ENCODE results near the gene ZRANB2. TPM values are rescaled to one million over a fixed set of nuclear protein-coding genes. Genes with fewer than 3 reads are reported as not detected.

The ZRANB2 gene
- total and polyA plus RNA-seq, 10 of the 15 experiments (the other 5 are each of a cell fraction or from before 2014, with no cell fraction given) = 68.4 to 189 (median 138) TPM

DNA sequence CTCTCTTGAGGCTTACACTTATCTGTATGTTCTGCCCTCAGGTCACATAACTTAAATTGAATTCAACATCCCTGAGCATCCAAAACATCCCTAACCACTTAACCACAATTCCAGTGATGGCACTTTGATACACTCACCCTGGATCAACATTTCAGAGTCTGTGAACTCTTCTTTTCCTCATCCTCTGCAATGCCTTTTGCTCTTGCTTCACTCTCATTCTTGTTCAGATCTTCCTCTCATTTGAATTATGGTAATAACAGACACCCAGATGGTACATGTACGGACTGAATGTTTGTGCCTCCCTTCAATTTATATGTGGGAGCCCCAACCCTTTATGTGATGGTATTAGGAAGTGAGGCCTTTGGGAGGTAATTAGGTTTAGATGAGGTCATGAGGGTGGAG lies 66.7 kb downstream of the ZRANB2 start:
- RAD21 ChIA-PET (ENCODE audit: unreplicated experiment) = no interaction called here
- no peak for DNase-seq (ENCODE audit: low read depth, low spot score)

More for the DNA sequence above, 66.7 kb downstream of the ZRANB2 start:
- in situ Hi-C loops (cut with MboI) = no loop called here
- Histone ChIP-seq H3K4me2 (ENCODE audit: control insufficient read depth, insufficient read depth) (no peak overlapping the region), H3K4me3 (no peak overlapping the region), H3K9me3 (replicated peaks; ENCODE audit: control insufficient read depth, insufficient read depth, low read length) (no peaks in the 10 kb centered on the region), H4K20me1 (ENCODE audit: control insufficient read depth, insufficient read depth) (no peaks in the 10 kb centered on the region), H3K79me2 (ENCODE audit: control insufficient read depth, insufficient read depth, low read length) (no peaks in the 10 kb centered on the region), H3K36me3 (ENCODE audit: control insufficient read depth in 2 of 2, insufficient read depth in 2 of 2, low read length in 1 of 2) (no peaks in the 10 kb centered on the region), H3K27ac (ENCODE audit: control insufficient read depth, insufficient read depth) (no peak overlapping the region), H2AFZ (ENCODE audit: control insufficient read depth, low read depth, low read length) (no peak overlapping the region), H3K9ac (ENCODE audit: control insufficient read depth, insufficient read depth, low read length) (no peak overlapping the region), H3K4me1 (ENCODE audit: control insufficient read depth, insufficient read depth, low read length) (no peaks in the 10 kb centered on the region), H3K27me3 (replicated peaks in 1 of 2; ENCODE audit: control insufficient read depth in 2 of 2, insufficient read depth in 2 of 2, low read length in 1 of 2) (no peaks in the 10 kb centered on the region)
- WGBS (ENCODE audit: insufficient coverage, insufficient replicate concordance, low lambda C conversion rate, missing lambda C conversion rate) = 23% methylated on average over 1 of the region's 1 CpG
- intact Hi-C loops (cut with micrococcal nuclease; ENCODE audit: unreplicated experiment) = no loop called here
- BruUV-seq (replicated peaks) = no TSS peak
- SMC1A ChIA-PET (ENCODE audit: uncharacterized antibody, unreplicated experiment) = no interaction called here
- CTCF ChIA-PET = no interaction called here
- POLR2A ChIA-PET = no interaction called here
- no peak for FAIRE-seq
- ATAC-seq = no peak
- TF ChIP-seq POLR2A (IDR thresholded peaks at IDR 0.05; ENCODE audit: low read depth, low read length) (no peak), NFYA (IDR thresholded peaks at IDR 0.05; ENCODE audit: borderline replicate concordance, low read depth, low read length) (no peak), ZNF24 (IDR thresholded peaks at IDR 0.05) (no peak), GABPA (IDR thresholded peaks at IDR 0.05; ENCODE audit: low read depth) (no peak), BMI1 (IDR thresholded peaks at IDR 0.05; ENCODE audit: borderline replicate concordance) (no peak), BHLHE40 (IDR thresholded peaks at IDR 0.05; ENCODE audit: borderline replicate concordance in 1 of 2, low read depth in 2 of 2, low read length in 1 of 2) (no peak), CBX3 (IDR thresholded peaks at IDR 0.05; ENCODE audit: borderline replicate concordance, low read depth) (no peak), ZNF384 (IDR thresholded peaks at IDR 0.05; ENCODE audit: borderline replicate concordance, low read depth, low read length) (no peak)
- TF ChIP-seq, protein P1, sequence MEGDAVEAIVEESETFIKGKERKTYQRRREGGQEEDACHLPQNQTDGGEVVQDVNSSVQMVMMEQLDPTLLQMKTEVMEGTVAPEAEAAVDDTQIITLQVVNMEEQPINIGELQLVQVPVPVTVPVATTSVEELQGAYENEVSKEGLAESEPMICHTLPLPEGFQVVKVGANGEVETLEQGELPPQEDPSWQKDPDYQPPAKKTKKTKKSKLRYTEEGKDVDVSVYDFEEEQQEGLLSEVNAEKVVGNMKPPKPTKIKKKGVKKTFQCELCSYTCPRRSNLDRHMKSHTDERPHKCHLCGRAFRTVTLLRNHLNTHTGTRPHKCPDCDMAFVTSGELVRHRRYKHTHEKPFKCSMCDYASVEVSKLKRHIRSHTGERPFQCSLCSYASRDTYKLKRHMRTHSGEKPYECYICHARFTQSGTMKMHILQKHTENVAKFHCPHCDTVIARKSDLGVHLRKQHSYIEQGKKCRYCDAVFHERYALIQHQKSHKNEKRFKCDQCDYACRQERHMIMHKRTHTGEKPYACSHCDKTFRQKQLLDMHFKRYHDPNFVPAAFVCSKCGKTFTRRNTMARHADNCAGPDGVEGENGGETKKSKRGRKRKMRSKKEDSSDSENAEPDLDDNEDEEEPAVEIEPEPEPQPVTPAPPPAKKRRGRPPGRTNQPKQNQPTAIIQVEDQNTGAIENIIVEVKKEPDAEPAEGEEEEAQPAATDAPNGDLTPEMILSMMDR (IDR thresholded peaks at IDR 0.05 in 2 of 3, conservative IDR thresholded peaks at IDR 0.05 in 1 of 3; ENCODE audit: control insufficient read depth in 2 of 3, extremely low read depth in 1 of 3, insufficient read depth in 1 of 3, low read depth in 3 of 3, low read length in 3 of 3) = no peak
- TF ChIP-seq, protein P2, sequence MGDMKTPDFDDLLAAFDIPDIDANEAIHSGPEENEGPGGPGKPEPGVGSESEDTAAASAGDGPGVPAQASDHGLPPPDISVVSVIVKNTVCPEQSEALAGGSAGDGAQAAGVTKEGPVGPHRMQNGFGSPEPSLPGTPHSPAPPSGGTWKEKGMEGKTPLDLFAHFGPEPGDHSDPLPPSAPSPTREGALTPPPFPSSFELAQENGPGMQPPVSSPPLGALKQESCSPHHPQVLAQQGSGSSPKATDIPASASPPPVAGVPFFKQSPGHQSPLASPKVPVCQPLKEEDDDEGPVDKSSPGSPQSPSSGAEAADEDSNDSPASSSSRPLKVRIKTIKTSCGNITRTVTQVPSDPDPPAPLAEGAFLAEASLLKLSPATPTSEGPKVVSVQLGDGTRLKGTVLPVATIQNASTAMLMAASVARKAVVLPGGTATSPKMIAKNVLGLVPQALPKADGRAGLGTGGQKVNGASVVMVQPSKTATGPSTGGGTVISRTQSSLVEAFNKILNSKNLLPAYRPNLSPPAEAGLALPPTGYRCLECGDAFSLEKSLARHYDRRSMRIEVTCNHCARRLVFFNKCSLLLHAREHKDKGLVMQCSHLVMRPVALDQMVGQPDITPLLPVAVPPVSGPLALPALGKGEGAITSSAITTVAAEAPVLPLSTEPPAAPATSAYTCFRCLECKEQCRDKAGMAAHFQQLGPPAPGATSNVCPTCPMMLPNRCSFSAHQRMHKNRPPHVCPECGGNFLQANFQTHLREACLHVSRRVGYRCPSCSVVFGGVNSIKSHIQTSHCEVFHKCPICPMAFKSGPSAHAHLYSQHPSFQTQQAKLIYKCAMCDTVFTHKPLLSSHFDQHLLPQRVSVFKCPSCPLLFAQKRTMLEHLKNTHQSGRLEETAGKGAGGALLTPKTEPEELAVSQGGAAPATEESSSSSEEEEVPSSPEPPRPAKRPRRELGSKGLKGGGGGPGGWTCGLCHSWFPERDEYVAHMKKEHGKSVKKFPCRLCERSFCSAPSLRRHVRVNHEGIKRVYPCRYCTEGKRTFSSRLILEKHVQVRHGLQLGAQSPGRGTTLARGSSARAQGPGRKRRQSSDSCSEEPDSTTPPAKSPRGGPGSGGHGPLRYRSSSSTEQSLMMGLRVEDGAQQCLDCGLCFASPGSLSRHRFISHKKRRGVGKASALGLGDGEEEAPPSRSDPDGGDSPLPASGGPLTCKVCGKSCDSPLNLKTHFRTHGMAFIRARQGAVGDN (IDR thresholded peaks at IDR 0.05) = no peak

MicroRNA genes within 50 kb of the gene (microRNA counts, 767-probe panel; counts per million panel counts)
- 3,070 counts per million, percentile 89 among the panel's probes with 10 or more counts for microRNA hsa-miR-186-5p

Small RNA genes lying within 50 kb of the gene (microRNA-seq; reads per million reads assigned to microRNA genes)
- 396 reads per million, percentile 83 among the genes with 10 or more reads in this experiment for gene MIR186

Small RNA genes lying within 50 kb of the gene (small RNA-seq; reads per million reads assigned to genes)
- gene MIR186 = 3,353 reads per million, percentile 100 among the genes with 10 or more reads in this experiment

Other genes starting within 250 kb of the ZRANB2 start
- not detected in 2 replicates for gene PTGER3, start 33.2 kb downstream of the ZRANB2 start, total RNA-seq (2014; rRNA removed)
- not detected in 2 replicates for gene PTGER3, start 33.2 kb downstream of the ZRANB2 start, total RNA-seq (2014; rRNA removed; fragmentation: Illumina TruSeq; extraction: Trizol)
- not detected in 2 replicates for gene PTGER3, start 33.2 kb downstream of the ZRANB2 start, total RNA-seq (2021)
- not detected in 2 replicates for gene PTGER3, start 33.2 kb downstream of the ZRANB2 start, polyA plus RNA-seq (2011; rRNA removed)
- gene PTGER3, start 33.2 kb downstream of the ZRANB2 start, polyA plus RNA-seq (2014; fragmentation: Illumina TruSeq; extraction: Trizol) = under 0.01 TPM in 1 of 2 replicates, not detected in the other
- gene PTGER3, start 33.2 kb downstream of the ZRANB2 start, polyA plus RNA-seq (2014; fragmentation: Nextera tagmentation; extraction: Ambion mirVana) = under 1 TPM in 1 of 2 experiments, not detected in 1; 0.02 TPM
- 0.04 TPM in 1 of 2 replicates, not detected in the other for gene PTGER3, start 33.2 kb downstream of the ZRANB2 start, polyA plus RNA-seq (2014; rRNA removed)
- not detected for gene PTGER3, start 33.2 kb downstream of the ZRANB2 start, polyA plus RNA-seq (2016; fragmentation: Nextera tagmentation; extraction: Ambion mirVana)

Measured in GM12878 (cell line).